ENCODE measurements around the gene VCL.

Gene VCL

DNA sequence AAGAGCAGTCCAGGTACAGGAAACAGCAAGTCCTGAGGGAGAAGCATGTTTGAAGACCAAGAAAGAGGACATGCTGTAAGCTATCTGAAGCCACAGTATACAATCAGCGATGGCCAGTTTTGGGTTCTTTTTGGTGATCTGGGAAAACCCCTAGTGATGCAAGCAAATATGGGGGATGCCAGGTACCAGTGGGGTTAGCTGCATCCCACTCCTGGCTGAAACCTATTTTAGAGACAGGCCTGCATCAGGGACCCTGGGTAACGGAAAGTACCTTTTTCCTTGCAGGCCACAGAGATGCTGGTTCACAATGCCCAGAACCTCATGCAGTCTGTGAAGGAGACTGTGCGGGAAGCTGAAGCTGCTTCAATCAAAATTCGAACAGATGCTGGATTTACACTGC is 119.8 kb downstream of the VCL start:
- TF ChIP-seq, protein P1, sequence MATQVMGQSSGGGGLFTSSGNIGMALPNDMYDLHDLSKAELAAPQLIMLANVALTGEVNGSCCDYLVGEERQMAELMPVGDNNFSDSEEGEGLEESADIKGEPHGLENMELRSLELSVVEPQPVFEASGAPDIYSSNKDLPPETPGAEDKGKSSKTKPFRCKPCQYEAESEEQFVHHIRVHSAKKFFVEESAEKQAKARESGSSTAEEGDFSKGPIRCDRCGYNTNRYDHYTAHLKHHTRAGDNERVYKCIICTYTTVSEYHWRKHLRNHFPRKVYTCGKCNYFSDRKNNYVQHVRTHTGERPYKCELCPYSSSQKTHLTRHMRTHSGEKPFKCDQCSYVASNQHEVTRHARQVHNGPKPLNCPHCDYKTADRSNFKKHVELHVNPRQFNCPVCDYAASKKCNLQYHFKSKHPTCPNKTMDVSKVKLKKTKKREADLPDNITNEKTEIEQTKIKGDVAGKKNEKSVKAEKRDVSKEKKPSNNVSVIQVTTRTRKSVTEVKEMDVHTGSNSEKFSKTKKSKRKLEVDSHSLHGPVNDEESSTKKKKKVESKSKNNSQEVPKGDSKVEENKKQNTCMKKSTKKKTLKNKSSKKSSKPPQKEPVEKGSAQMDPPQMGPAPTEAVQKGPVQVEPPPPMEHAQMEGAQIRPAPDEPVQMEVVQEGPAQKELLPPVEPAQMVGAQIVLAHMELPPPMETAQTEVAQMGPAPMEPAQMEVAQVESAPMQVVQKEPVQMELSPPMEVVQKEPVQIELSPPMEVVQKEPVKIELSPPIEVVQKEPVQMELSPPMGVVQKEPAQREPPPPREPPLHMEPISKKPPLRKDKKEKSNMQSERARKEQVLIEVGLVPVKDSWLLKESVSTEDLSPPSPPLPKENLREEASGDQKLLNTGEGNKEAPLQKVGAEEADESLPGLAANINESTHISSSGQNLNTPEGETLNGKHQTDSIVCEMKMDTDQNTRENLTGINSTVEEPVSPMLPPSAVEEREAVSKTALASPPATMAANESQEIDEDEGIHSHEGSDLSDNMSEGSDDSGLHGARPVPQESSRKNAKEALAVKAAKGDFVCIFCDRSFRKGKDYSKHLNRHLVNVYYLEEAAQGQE (IDR thresholded peaks at IDR 0.05; ENCODE audit: insufficient replicate concordance, low read depth), result no peak
- TF ChIP-seq CTCF (IDR thresholded peaks at IDR 0.05; ENCODE audit: insufficient read depth, low read length) (no peak), POLR2AphosphoS5 (IDR thresholded peaks at IDR 0.05; ENCODE audit: low read depth) (no peak), GABPA (IDR thresholded peaks at IDR 0.05; ENCODE audit: low read depth) (no peak), SPI1 (IDR thresholded peaks at IDR 0.05; ENCODE audit: borderline replicate concordance, low read depth) (no peak)
- Histone ChIP-seq H3K27ac (replicated peaks) (no peak overlapping the region), H3K4me3 (replicated peaks; ENCODE audit: insufficient read depth, low read length) (no peak overlapping the region), H3K27me3 (ENCODE audit: insufficient read depth, poor library complexity, severe bottlenecking) (no peaks in the 10 kb centered on the region)
- DNase-seq (ENCODE audit: low read depth in 1 of 2, low spot score in 1 of 2), result no peak

- DNase-seq (ENCODE audit: low read depth in 1 of 2, low spot score in 1 of 2), result no peak
- H3K27me3 ChIP-seq (ENCODE audit: insufficient read depth, poor library complexity, severe bottlenecking), result no peaks in the 10 kb centered on the region
- H3K4me3 ChIP-seq (replicated peaks; ENCODE audit: insufficient read depth, low read length), result no peak overlapping the region
- H3K27ac ChIP-seq (replicated peaks), result no peak overlapping the region
- TF ChIP-seq GABPA (IDR thresholded peaks at IDR 0.05; ENCODE audit: low read depth) (no peak), CTCF (IDR thresholded peaks at IDR 0.05; ENCODE audit: insufficient read depth, low read length) (no peak), SPI1 (IDR thresholded peaks at IDR 0.05; ENCODE audit: borderline replicate concordance, low read depth) (no peak), POLR2AphosphoS5 (IDR thresholded peaks at IDR 0.05; ENCODE audit: low read depth) (no peak)
- TF ChIP-seq, protein P1 (IDR thresholded peaks at IDR 0.05; ENCODE audit: insufficient replicate concordance, low read depth), result no peak
Measured at GRCh38 chr10:74118804-74119203, 120.9 kb downstream of the VCL start.

DNA sequence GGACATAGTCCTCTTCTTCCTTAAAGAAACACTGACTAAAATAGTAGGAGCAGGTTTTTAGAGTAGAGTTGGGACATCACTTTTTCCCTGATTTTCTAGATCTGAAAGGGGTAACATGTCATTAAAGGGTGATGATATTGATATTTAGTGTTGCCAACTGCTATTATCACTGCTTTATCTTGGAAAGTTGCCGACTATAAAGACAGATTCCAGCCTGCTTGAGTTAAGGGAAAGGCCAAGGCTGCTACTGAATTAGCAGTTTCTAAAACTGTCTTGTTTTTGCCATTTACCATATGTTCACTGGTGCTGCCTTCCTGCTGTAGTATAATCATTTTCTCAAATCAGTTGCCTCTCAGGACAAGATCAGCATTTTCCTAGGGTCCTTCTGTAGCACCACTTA is 123.0 kb downstream of the VCL start:
- Histone ChIP-seq H3K27ac (replicated peaks) (no peak overlapping the region), H3K27me3 (ENCODE audit: insufficient read depth, poor library complexity, severe bottlenecking) (no peaks in the 10 kb centered on the region), H3K4me3 (replicated peaks; ENCODE audit: insufficient read depth, low read length) (no peak overlapping the region)
- DNase-seq (ENCODE audit: low read depth in 1 of 2, low spot score in 1 of 2), result no peak
- no peak for TF ChIP-seq SPI1 (IDR thresholded peaks at IDR 0.05; ENCODE audit: borderline replicate concordance, low read depth)
- no peak for TF ChIP-seq POLR2AphosphoS5 (IDR thresholded peaks at IDR 0.05; ENCODE audit: low read depth)
- TF ChIP-seq, protein P1 (IDR thresholded peaks at IDR 0.05; ENCODE audit: insufficient replicate concordance, low read depth), result no peak
- no peak for TF ChIP-seq CTCF (IDR thresholded peaks at IDR 0.05; ENCODE audit: insufficient read depth, low read length)
- TF ChIP-seq GABPA (IDR thresholded peaks at IDR 0.05; ENCODE audit: low read depth), result no peak

All from HL-60 (cell line).